Right lobe of liver (tissue), 4 donors: ENCODE data around the gene FBXL13.
"Not testable (repeated sequence)": the region's sequence is repeated elsewhere in the genome, so short reads cannot be mapped to it uniquely, and the experiment has no call there.

Source experiments
- CTCF ChIP-seq, 4 donors: fragments of 200-600 bp in 3 of 4; fragments of 450-650 bp in 1 of 4; IDR thresholded peaks; one replicate each; pipeline versions ENCODE4 v1.5.1 to v1.8.0; 2016 to 2022; ENCODE audit warnings: antibody characterized with exemption in 4 of 4, mild to moderate bottlenecking in 2 of 4
- POLR2A ChIP-seq: fragments of 450-650 bp; IDR thresholded peaks from one replicate; pipeline ENCODE4 v1.6.1; 2017; ENCODE audit warnings: antibody characterized with exemption, mild to moderate bottlenecking
- donor health status: DM: no; HTN: no; CAD: no.
- donor health status: DM: no; HTN: no; CAD: no.
- donor health status: DM: no; HTN: yes; CAD: no.

GRCh38 chr7:102995609-102996008 lies 79.0 kb downstream of the FBXL13 start:
- not testable (repeated sequence) for TF ChIP-seq POLR2A; CTCF (IDR thresholded peaks at IDR 0.05)
